Lower leg skin (tissue), 4 donors: ENCODE measurements around the gene DAPK2. TPM values are rescaled to one million over a fixed set of nuclear protein-coding genes. Genes with fewer than 3 reads are reported as not detected.

Experiments
- DNase-seq, 2 donors: peaks; one replicate each; pipeline ENCODE4 v3.0.0-alpha.2; 2019; ENCODE audit warnings: low spot score in 2 of 2
- H3K4me3 ChIP-seq: fragments of 200-600 bp; sonication (generic); 2 replicates; pipeline ENCODE4 v1.5.1; 2017; ENCODE audit warnings: mild to moderate bottlenecking, low read depth; ENCODE audit not compliant: poor library complexity, severe bottlenecking
- POLR2A ChIP-seq, 2 donors: fragments of 450-650 bp; IDR thresholded peaks; one replicate each; pipeline ENCODE4 v1.6.1; 2016 to 2017; ENCODE audit warnings: antibody characterized with exemption in 2 of 2, mild to moderate bottlenecking in 1 of 2, moderate library complexity in 1 of 2
- WGBS, 2 donors: methylation state at CpG; one replicate each; pipeline ENCODE4 v1.1.5; 2018; 5-methylcytosine and 5-hydroxymethylcytosine counted together
- intact Hi-C: fragments of 100-400 bp; cut with DNase I; formaldehyde crosslinking; loops from one replicate; pipeline ENCODE4 v1.15.0; 2023; ENCODE audit warnings: low total_unique reads
- total RNA-seq, 4 donors: library from RNA; depleted of rRNA; stranded (reverse); fragments of >200 nt; gene quantifications; one replicate each; pipeline ENCODE4 v1.1.0, GENCODE V29; 2016
- TF ChIP-seq, protein P1 (sequence below), 3 donors: fragments of 450-650 bp; IDR thresholded peaks; one replicate each; pipeline ENCODE4 v1.5.1; 2016; ENCODE audit warnings: antibody characterized with exemption in 3 of 3, mild to moderate bottlenecking in 3 of 3, moderate library complexity in 2 of 3

Gene DAPK2
- total RNA-seq, 4 donors from 2014 or later, result 10.9 to 27.5 (median 13.3) TPM

DNA sequence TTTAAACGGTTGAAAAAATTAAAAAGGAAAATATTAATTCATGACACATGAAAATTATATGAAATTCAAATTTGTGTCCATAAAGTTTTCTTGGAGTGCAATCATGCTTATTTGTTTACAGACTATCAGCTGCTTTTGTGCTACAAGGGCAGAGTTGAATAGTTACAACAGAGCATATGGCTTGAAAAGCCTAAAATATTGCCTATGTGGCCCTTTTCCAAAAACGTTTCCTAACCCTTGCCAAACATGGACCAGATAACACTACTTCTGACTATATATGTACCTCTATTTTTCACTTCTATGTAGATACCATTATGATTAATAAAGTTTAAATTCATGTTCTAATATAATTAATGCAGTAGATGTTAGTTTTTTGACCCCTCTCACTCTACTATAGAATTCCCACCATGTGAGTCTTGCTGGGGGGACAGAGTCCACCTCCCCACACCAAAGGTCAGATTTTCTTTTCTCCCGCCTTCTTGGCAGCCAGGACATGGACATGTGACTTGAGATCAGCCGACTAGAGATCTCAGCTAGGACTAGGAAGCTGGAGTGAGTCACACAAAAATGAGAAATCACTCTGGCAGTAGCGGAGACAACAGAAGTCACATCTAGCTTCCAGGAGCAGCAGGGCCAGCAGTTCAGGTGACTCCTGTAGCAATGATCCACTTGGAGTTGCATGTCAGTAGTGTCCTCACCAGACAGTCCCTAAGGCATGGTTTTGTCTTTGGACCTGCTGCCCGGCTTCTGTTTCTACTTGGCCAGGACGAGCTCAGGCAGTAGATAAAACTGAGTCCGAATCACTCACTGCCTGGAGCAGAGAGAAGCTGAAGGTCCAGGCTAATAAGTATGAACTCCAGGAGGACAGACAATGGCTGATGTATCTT lies 24.9 kb upstream of the DAPK2 start:
- H3K4me3 ChIP-seq, result no peak overlapping the region
- intact Hi-C loops, result no loop called here
- WGBS, 2 donors, result 49 to 62% methylated on average over 8 of the region's 8 CpGs
- peak; percentile 88 to 93 for DNase-seq
- TF ChIP-seq, protein P1, sequence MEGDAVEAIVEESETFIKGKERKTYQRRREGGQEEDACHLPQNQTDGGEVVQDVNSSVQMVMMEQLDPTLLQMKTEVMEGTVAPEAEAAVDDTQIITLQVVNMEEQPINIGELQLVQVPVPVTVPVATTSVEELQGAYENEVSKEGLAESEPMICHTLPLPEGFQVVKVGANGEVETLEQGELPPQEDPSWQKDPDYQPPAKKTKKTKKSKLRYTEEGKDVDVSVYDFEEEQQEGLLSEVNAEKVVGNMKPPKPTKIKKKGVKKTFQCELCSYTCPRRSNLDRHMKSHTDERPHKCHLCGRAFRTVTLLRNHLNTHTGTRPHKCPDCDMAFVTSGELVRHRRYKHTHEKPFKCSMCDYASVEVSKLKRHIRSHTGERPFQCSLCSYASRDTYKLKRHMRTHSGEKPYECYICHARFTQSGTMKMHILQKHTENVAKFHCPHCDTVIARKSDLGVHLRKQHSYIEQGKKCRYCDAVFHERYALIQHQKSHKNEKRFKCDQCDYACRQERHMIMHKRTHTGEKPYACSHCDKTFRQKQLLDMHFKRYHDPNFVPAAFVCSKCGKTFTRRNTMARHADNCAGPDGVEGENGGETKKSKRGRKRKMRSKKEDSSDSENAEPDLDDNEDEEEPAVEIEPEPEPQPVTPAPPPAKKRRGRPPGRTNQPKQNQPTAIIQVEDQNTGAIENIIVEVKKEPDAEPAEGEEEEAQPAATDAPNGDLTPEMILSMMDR (IDR thresholded peaks at IDR 0.05), result no peak
- no peak for TF ChIP-seq POLR2A (IDR thresholded peaks at IDR 0.05)

DNA sequence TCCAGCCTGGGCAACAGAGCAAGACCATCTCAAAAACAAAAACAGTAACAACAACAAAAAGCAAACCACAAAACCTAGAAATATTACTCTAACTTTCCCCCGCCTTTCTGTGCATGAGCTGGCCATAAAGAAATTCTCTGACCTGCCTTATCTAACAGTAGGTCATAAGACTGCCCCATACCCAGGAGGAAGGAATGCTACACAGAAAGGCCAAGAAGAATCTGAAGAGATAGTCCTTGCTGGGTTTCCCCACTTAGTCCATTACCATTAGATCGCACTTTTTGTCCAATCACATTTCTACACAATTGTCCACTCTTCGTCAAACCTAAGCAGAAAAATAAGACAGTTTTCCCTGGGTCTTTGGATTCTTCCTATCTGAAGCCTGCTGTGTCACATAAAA lies 23.8 kb upstream of the DAPK2 start:
- TF ChIP-seq POLR2A (IDR thresholded peaks at IDR 0.05), result no peak
- TF ChIP-seq, protein P1 (IDR thresholded peaks at IDR 0.05), result no peak
- intact Hi-C loops, result no loop called here
- 89 to 97% methylated on average over 3 of the region's 3 CpGs for WGBS, 2 donors

DNA sequence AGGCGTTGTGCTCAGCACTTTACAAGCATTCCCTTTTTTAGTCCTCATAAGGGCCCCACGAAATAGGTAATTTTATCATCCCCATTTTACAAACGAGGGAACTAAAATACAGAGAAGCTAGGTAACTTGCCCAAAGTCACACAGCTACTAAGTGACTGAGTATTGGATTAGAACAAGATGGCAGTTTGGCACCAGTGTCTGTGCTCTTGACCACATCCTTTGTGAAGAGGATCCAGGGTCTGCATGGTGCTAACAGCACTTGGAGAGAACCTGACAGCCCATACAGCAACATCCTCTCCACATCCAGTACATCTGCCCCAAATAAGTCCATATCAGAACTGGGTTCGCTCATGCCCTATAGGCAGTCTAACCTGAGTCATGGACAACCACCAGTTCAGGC lies 21.8 kb upstream of the DAPK2 start:
- DNase-seq, result no peak
- no peak overlapping the region for H3K4me3 ChIP-seq
- intact Hi-C loops, result loop anchor here (5.0 kb wide), 1 partner anchor 316 kb away; no protein-coding TSS in a partner anchor
- WGBS, 2 donors, result 53% methylated on average over 4 of the region's 4 CpGs
- no peak for TF ChIP-seq POLR2A (IDR thresholded peaks at IDR 0.05)
- TF ChIP-seq, protein P1 (IDR thresholded peaks at IDR 0.05), result no peak

More for the DNA sequence above, 23.8 kb upstream of the DAPK2 start:
- no peak overlapping the region for H3K4me3 ChIP-seq
- DNase-seq, result no peak

DNA sequence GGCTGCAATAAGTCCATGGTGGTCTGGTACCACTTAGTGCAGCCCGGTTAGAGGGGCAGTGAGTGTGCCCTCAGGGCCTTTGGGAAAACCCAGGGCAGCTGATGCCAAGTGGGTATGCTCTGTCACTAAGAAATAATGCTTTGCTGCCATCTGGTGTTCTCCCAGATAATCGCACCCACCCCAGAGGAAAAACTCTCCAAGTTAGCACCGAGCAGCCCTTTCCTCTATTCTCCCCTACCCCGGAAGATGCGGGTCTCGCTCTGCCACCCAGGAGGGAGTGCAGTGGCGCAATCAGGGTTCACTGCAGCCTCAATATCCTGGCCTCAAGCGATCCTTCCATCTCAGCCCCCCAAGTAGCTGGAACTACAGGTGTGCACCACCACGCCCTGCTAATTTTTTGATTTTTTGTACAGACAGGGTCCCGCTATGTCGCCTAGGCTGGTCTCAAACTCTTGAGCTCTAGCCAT lies 21.3 kb upstream of the DAPK2 start:
- intact Hi-C loops, result loop anchor here (5.0 kb wide), 1 partner anchor 315 kb away; no protein-coding TSS in a partner anchor
- 19 to 20% methylated on average over 10 to 11 of the region's 11 CpGs for WGBS, 2 donors
- peak; percentile 66 to 89 for DNase-seq
- TF ChIP-seq POLR2A (IDR thresholded peaks at IDR 0.05), result no peak
- TF ChIP-seq, protein P1 (IDR thresholded peaks at IDR 0.05), result peak in 1 of 3 donors; percentile 76
- H3K4me3 ChIP-seq, result no peak overlapping the region

DNA sequence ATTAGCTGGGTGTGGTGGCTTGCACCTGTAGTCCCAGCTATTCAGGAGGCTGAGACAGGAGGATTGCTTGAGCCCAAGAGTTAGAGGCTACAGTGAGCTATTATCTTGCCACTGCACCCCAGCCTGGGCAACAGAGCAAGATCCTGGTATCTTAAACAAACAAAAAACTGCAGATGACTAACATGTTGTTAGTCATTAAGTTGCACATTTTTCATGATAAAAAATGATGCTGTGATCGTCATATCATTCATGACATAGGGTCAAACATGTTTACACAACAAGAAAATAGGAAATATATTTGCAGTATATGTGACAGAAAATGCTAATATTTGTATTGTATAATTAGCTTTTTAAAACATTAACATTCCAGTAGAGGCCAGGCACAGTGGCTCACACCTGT lies 20.2 kb upstream of the DAPK2 start:
- 66 to 79% methylated on average over 1 of the region's 1 CpG for WGBS, 2 donors
- intact Hi-C loops, result loop anchor here (5.0 kb wide), 1 partner anchor 314 kb away; no protein-coding TSS in a partner anchor
- TF ChIP-seq POLR2A (IDR thresholded peaks at IDR 0.05), result no peak
- TF ChIP-seq, protein P1 (IDR thresholded peaks at IDR 0.05), result no peak
- no peak for DNase-seq
- no peak overlapping the region for H3K4me3 ChIP-seq
